MCF 10A (cell line): ENCODE measurements around the gene OR10AD1. TPM values are rescaled to one million over a fixed set of nuclear protein-coding genes. Genes with fewer than 3 reads are reported as not detected.

Source experiments
- BruUV-seq: library from RNA; stranded (reverse); fragments of 400-500 nt; replicated peaks from 2 replicates; lab custom pipeline; 2021; lab: Mats Ljungman, UMichigan
- CTCF ChIA-PET: fragments of 300-600 bp; sonication (Branson Sonifier 250); formaldehyde crosslinking; extraction: SDS; loops from one replicate; lab custom pipeline; 2021; ENCODE audit warnings: antibody characterized with exemption, inconsistent platforms; lab: Yijun Ruan, JAX
- POLR2A ChIA-PET: fragments of 300-600, 350-650 bp; sonication (Branson Sonifier 250); formaldehyde crosslinking; extraction: SDS; loops from one replicate; lab custom pipeline; 2020; ENCODE audit warnings: antibody characterized with exemption, inconsistent platforms; lab: Yijun Ruan, JAX
- DNase-seq: peaks from one replicate; pipeline ENCODE4 v3.0.0-alpha.2; 2018; ENCODE audit not compliant: unreplicated experiment
- H3K27ac Mint-ChIP-seq: one replicate; pipeline ENCODE4 v1.8.0; 2022; ENCODE audit warnings: mild to moderate bottlenecking, low read depth, mixed read lengths; ENCODE audit not compliant: unreplicated experiment
- H3K27me3 Mint-ChIP-seq: one replicate; pipeline ENCODE4 v1.8.0; 2022; ENCODE audit warnings: mixed read lengths; ENCODE audit not compliant: insufficient read depth, unreplicated experiment
- H3K36me3 Mint-ChIP-seq: one replicate; pipeline ENCODE4 v1.8.0; 2022; ENCODE audit warnings: mild to moderate bottlenecking, moderate library complexity, mixed read lengths; ENCODE audit not compliant: insufficient read depth, unreplicated experiment
- H3K4me1 Mint-ChIP-seq: one replicate; pipeline ENCODE4 v1.8.0; 2022; ENCODE audit warnings: mixed read lengths; ENCODE audit not compliant: insufficient read depth, unreplicated experiment
- H3K4me3 Mint-ChIP-seq: one replicate; pipeline ENCODE4 v1.8.0; 2022; ENCODE audit warnings: mild to moderate bottlenecking, moderate library complexity, mixed read lengths; ENCODE audit not compliant: unreplicated experiment
- H3K9me3 Mint-ChIP-seq: one replicate; pipeline ENCODE4 v1.8.0; 2022; ENCODE audit warnings: mixed read lengths; ENCODE audit not compliant: unreplicated experiment
- CTCF ChIP-seq: fragments of 200-600 bp; IDR thresholded peaks from one replicate; pipeline ENCODE4 v1.8.0; 2022; ENCODE audit warnings: antibody characterized with exemption, mild to moderate bottlenecking; ENCODE audit not compliant: unreplicated experiment
- intact Hi-C: fragments of 100-400 bp; cut with micrococcal nuclease; formaldehyde crosslinking; loops from 2 replicates; pipeline ENCODE4 v1.14.1; 2022
- total RNA-seq: library from RNA; stranded (reverse); gene quantifications from 2 replicates; pipeline ENCODE4 v1.2.3, GENCODE V29; 2022

The OR10AD1 gene
- total RNA-seq, 1 experiment from 2014 or later: not detected

- Mint-ChIP-seq H3K36me3 (no peaks in the 10 kb centered on the region), H3K4me1 (no peaks in the 10 kb centered on the region), H3K27me3 (peaks cover 11% of the 10 kb centered on the region), H3K4me3 (no peak overlapping the region), H3K27ac (no peak overlapping the region), H3K9me3 (no peaks in the 10 kb centered on the region)
- CTCF ChIA-PET: interaction anchor here (0.5 to 3.0 kb wide), 35 partner anchors 9 to 1582 kb away, joined by 3 to 21 read pairs (median 4); partner anchors contain the start of genes ASB8, CCDC184, PFKM and TMEM106C
- peak; percentile 72 for DNase-seq
- TF ChIP-seq CTCF: peak; percentile 87
- POLR2A ChIA-PET: interaction anchor here (0.6 kb wide), 1 partner anchor 95 kb away, joined by 3 read pairs; no protein-coding TSS in a partner anchor
- no TSS peak for BruUV-seq
- intact Hi-C loops: loop anchor here (1.0 to 5.0 kb wide), 4 partner anchors 81 to 448 kb away; partner anchors contain the start of gene TMEM106C
Measured at GRCh38 chr12:48165089-48165981, 37.8 kb downstream of the OR10AD1 start.

DNA sequence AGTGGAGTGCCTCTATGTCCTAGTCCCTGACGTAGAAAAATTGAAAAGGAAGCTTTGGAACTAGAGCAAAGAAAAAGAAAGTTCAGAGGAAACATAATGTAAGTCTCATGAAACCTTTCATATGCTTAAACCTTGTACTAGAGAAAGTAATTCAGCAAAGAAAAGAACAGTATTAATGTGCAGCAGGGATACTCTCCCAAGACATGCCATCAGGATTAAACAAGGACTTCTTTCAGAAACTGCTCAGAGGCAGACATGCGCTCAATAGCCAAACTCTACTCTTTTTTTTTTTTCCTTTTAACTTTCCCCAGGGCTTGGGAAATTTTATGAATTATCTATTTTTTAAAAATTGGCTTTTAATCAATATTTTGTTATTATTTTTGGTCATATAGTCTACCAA, 38.6 kb downstream of the OR10AD1 start:
- no TSS peak for BruUV-seq
- Mint-ChIP-seq H3K4me1 (no peaks in the 10 kb centered on the region), H3K4me3 (no peak overlapping the region), H3K36me3 (no peaks in the 10 kb centered on the region), H3K27me3 (peaks cover 11% of the 10 kb centered on the region), H3K9me3 (no peaks in the 10 kb centered on the region), H3K27ac (no peak overlapping the region)
- intact Hi-C loops: no loop called here
- CTCF ChIA-PET: interaction anchor here (0.6 to 3.0 kb wide), 24 partner anchors 8 to 1583 kb away, joined by 3 to 21 read pairs (median 5); partner anchors contain the start of genes ASB8, CCDC184, PFKM and TMEM106C
- no peak for TF ChIP-seq CTCF
- POLR2A ChIA-PET: interaction anchor here (0.5 kb wide), 1 partner anchor 100 kb away, joined by 3 read pairs; no protein-coding TSS in a partner anchor
- no peak for DNase-seq

DNA sequence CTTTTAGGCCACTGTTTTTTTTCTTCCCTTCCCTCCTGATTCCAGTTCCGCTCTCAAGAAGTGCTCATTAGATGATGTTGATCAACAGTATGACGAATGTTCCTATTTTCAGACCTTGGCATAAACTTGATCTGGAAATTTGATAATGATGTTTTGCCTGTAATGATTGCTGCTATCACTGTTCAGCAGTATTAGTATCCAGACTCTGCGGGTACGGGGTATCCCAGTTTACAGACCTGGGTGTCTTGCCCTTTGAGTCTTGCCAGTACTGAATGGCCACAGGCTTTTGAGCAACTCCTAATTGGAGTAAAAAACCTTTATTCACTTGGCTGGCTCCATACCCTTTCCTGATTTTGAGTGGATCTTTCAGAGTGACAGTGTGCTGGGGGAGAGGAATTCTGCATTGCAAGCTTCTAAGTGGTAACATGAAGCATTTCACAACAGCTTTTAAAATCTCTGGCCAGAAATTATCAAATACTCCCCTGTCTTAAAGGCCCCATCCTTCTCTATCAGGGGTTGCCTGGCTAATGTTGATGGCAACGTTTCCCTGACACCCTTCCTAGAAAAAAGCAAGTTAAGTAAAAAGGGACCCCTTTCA, 39.8 kb downstream of the OR10AD1 start:
- Mint-ChIP-seq H3K9me3 (no peaks in the 10 kb centered on the region), H3K27ac (no peak overlapping the region), H3K27me3 (peaks cover 11% of the 10 kb centered on the region), H3K4me1 (no peaks in the 10 kb centered on the region), H3K4me3 (no peak overlapping the region), H3K36me3 (no peaks in the 10 kb centered on the region)
- CTCF ChIA-PET: interaction anchor here (0.6 to 2.7 kb wide), 10 partner anchors 7 to 452 kb away, joined by 3 to 9 read pairs (median 4); partner anchors contain the start of gene ASB8
- BruUV-seq: no TSS peak
- no peak for DNase-seq
- POLR2A ChIA-PET: interaction anchor here (0.9 to 1.5 kb wide), 3 partner anchors 44 to 200 kb away, joined by 3 to 4 read pairs (median 4); partner anchors contain the start of genes PFKM, SENP1 and TMEM106C
- intact Hi-C loops: no loop called here
- no peak for TF ChIP-seq CTCF
